HepG2 (cell line): ENCODE results near the gene KCTD1. TPM values are rescaled to one million over a fixed set of nuclear protein-coding genes. Genes with fewer than 3 reads are reported as not detected.

Experiments
- ATAC-seq: fragments of 200-7000 bp; cut with Tn5 transposase; 3 replicates; pipeline ENCODE4 v1.9.1; 2020; ENCODE audit warnings: mild to moderate bottlenecking, moderate library complexity
- BruUV-seq: library from RNA; stranded (reverse); fragments of 400-500 nt; replicated peaks from 2 replicates; lab custom pipeline; 2021; lab: Mats Ljungman, UMichigan
- CTCF ChIA-PET: fragments of 300-600 bp; formaldehyde crosslinking; extraction: SDS; loops from one replicate; lab custom pipeline; 2021; ENCODE audit warnings: low total read pairs, inconsistent platforms, low intra/inter-chr PET ratio; lab: Yijun Ruan, JAX
- POLR2A ChIA-PET: fragments of 350-600 bp; sonication (Branson Sonifier 250); formaldehyde crosslinking; loops from one replicate; lab custom pipeline; 2020; ENCODE audit warnings: antibody characterized with exemption, inconsistent platforms; lab: Yijun Ruan, JAX
- DNase-seq: peaks from one replicate; pipeline ENCODE4 v3.0.0-alpha.2; 2015; ENCODE audit warnings: low spot score
- FAIRE-seq: peaks from 3 replicates; lab custom pipeline; 2011; peaks lifted over from hg19 to GRCh38; lab: Jason Lieb, UNC
- H2AFZ ChIP-seq: one replicate; pipeline ENCODE4 v1.6.1; 2011; ENCODE audit warnings: low read length, inconsistent platforms
- H3K27ac ChIP-seq: fragments of 300-600 bp; 3 replicates; pipeline ENCODE4 v1.8.0; 2011; ENCODE audit warnings: mixed run types, mild to moderate bottlenecking, mixed read lengths, low read length, inconsistent platforms; ENCODE audit not compliant: insufficient read depth; ENCODE audit errors: extremely low read length
- H3K27me3 ChIP-seq, 2 experiments: fragments of 200-600 bp in 1 of 2; 2 replicates in 1 of 2; 3 replicates in 1 of 2; pipeline versions ENCODE4 v1.6.0 to v1.8.0; 2011; ENCODE audit warnings: low read length in 2 of 2, mild to moderate bottlenecking in 2 of 2, moderate library complexity in 2 of 2, inconsistent platforms in 1 of 2; ENCODE audit not compliant: insufficient read depth in 2 of 2, control insufficient read depth in 1 of 2
- H3K36me3 ChIP-seq, 2 experiments: fragments of 200-600 bp in 1 of 2; replicated peaks in 1 of 2; 2 replicates in 1 of 2; 3 replicates in 1 of 2; pipeline versions ENCODE4 v1.5.1 to v1.8.0; 2011; ENCODE audit warnings: low read length in 2 of 2, inconsistent platforms in 1 of 2; ENCODE audit not compliant: insufficient read depth in 2 of 2, control insufficient read depth in 1 of 2
- H3K4me1 ChIP-seq: 2 replicates; pipeline ENCODE4 v1.5.1; 2012; ENCODE audit warnings: low read length, inconsistent platforms; ENCODE audit not compliant: insufficient read depth
- H3K4me2 ChIP-seq: 2 replicates; pipeline ENCODE4 v1.6.0; 2011; ENCODE audit warnings: low read depth, low read length, inconsistent platforms
- H3K4me3 ChIP-seq, 3 experiments: fragments of 200-600 bp in 1 of 3; sonication (generic), shearing (Covaris generic) in 1 of 3; replicated peaks in 1 of 3; 2 replicates each; pipeline ENCODE4 v1.5.1; 2011 to 2016; ENCODE audit warnings: low read length in 3 of 3, inconsistent platforms in 2 of 3, low read depth in 2 of 3, mild to moderate bottlenecking in 2 of 3, control low read depth in 1 of 3, mixed read lengths in 1 of 3; ENCODE audit not compliant: insufficient read depth in 1 of 3
- H3K79me2 ChIP-seq: one replicate; pipeline ENCODE4 v1.6.1; 2011; ENCODE audit warnings: low read length, inconsistent platforms; ENCODE audit not compliant: insufficient read depth
- H3K9ac ChIP-seq: 2 replicates; pipeline ENCODE4 v1.6.0; 2011; ENCODE audit warnings: mild to moderate bottlenecking, low read depth, low read length, inconsistent platforms; ENCODE audit not compliant: insufficient read depth
- H3K9me3 ChIP-seq: 2 replicates; pipeline ENCODE4 v1.5.1; 2012; ENCODE audit warnings: mild to moderate bottlenecking, low read length
- H4K20me1 ChIP-seq: 2 replicates; pipeline ENCODE4 v1.6.0; 2011; ENCODE audit warnings: inconsistent platforms, mild to moderate bottlenecking, low read length, moderate library complexity; ENCODE audit not compliant: insufficient read depth
- ATF1 ChIP-seq: IDR thresholded peaks from 2 replicates; pipeline ENCODE4 v1.6.1; 2016; ENCODE audit warnings: mild to moderate bottlenecking, control low read depth
- CENPT ChIP-seq: sonication (generic); formaldehyde crosslinking; IDR thresholded peaks from 2 replicates; pipeline ENCODE4 v1.8.0; 2022; ENCODE audit warnings: low read depth, mild to moderate bottlenecking, moderate library complexity, missing genetic modification reagents
- HDAC6 ChIP-seq: fragments of 200-600 bp; sonication (generic); IDR thresholded peaks from 2 replicates; pipeline ENCODE4 v1.7.0; 2017; ENCODE audit warnings: mild to moderate bottlenecking, antibody characterized with exemption, low read length, low read depth
- JARID2 ChIP-seq: sonication (generic); formaldehyde crosslinking; IDR thresholded peaks from 2 replicates; pipeline ENCODE4 v1.8.1; 2023; ENCODE audit warnings: missing genetic modification reagents, inconsistent platforms; ENCODE audit not compliant: insufficient replicate concordance
- KDM5A ChIP-seq: fragments of 200-600 bp; sonication (generic); IDR thresholded peaks from 2 replicates; pipeline ENCODE4 v1.7.0; 2018; ENCODE audit warnings: antibody characterized with exemption, mild to moderate bottlenecking, low read length, borderline replicate concordance
- KLF13 ChIP-seq: sonication (generic); formaldehyde crosslinking; IDR thresholded peaks from 2 replicates; pipeline ENCODE4 v1.4.0; 2020; ENCODE audit warnings: mild to moderate bottlenecking, missing genetic modification reagents
- RFX5 ChIP-seq: IDR thresholded peaks from 2 replicates; pipeline ENCODE4 v1.6.1; 2011; ENCODE audit warnings: low read depth, low read length, improper control_type of control experiment
- ZFP36L1 ChIP-seq: sonication (generic); formaldehyde crosslinking; IDR thresholded peaks from 2 replicates; pipeline ENCODE4 v1.8.0; 2022; ENCODE audit warnings: mild to moderate bottlenecking, missing genetic modification reagents, moderate library complexity
- ZNF564 ChIP-seq: sonication (generic); formaldehyde crosslinking; IDR thresholded peaks from 2 replicates; pipeline ENCODE4 v1.8.1; 2023; ENCODE audit warnings: mild to moderate bottlenecking, missing genetic modification reagents
- ZNF775 ChIP-seq: sonication (generic); formaldehyde crosslinking; IDR thresholded peaks from 2 replicates; pipeline ENCODE4 v1.4.0; 2020; ENCODE audit warnings: missing genetic modification reagents, mild to moderate bottlenecking, moderate library complexity, borderline replicate concordance
- WGBS: methylation state at CpG from one replicate; pipeline ENCODE4 v1.1.6; 2017; ENCODE audit warnings: low lambda C conversion rate; 5-methylcytosine and 5-hydroxymethylcytosine counted together
- in situ Hi-C: cut with HindIII; loops from 2 replicates; pipeline ENCODE4 v1.10.0; 2017; ENCODE audit warnings: low pct_unique_long_range_greater_than_20kb; ENCODE audit not compliant: extremely low pct_ligation_motif_present
- intact Hi-C: fragments of 100-400 bp; cut with micrococcal nuclease; formaldehyde crosslinking; loops from one replicate; pipeline ENCODE4 v1.10.0; 2022; ENCODE audit not compliant: unreplicated experiment
- polyA plus RNA-seq, 8 experiments: library from polyadenylated mRNA; depleted of rRNA in 3 of 8; stranded (reverse) in 7 of 8; unstranded in 1 of 8; fragments of >200 nt; fragmentation: Illumina TruSeq in 4 of 8; extraction: Trizol in 4 of 8; gene quantifications; 2 replicates each; pipeline versions ENCODE4 v1.2.1 to v1.2.3, GENCODE V29; 2011 to 2016; ENCODE audit warnings: low read depth in 4 of 8, missing spikeins in 1 of 8, mixed read lengths in 1 of 8; ENCODE audit not compliant: insufficient read depth in 1 of 8
- total RNA-seq, 5 experiments: library from RNA; depleted of rRNA; stranded (reverse); fragments of >200 nt; fragmentation: Illumina TruSeq; extraction: Trizol; gene quantifications; 2 replicates each; pipeline ENCODE4 v1.2.3, GENCODE V29; 2016; ENCODE audit warnings: low read depth in 1 of 5
- TF ChIP-seq, protein P1 (sequence below): sonication (generic); formaldehyde crosslinking; IDR thresholded peaks from 2 replicates; pipeline ENCODE4 v1.5.1; 2020; ENCODE audit warnings: mild to moderate bottlenecking, missing genetic modification reagents, borderline replicate concordance
- TF ChIP-seq, protein P2 (sequence below): sonication (generic); formaldehyde crosslinking; IDR thresholded peaks from 2 replicates; pipeline ENCODE4 v1.4.0; 2020; ENCODE audit warnings: missing genetic modification reagents

Gene KCTD1
- total and polyA plus RNA-seq, 2 of the 13 experiments (the other 11 are each of a cell fraction or from before 2014, with no cell fraction given), result 2.7 to 6.8 TPM

DNA sequence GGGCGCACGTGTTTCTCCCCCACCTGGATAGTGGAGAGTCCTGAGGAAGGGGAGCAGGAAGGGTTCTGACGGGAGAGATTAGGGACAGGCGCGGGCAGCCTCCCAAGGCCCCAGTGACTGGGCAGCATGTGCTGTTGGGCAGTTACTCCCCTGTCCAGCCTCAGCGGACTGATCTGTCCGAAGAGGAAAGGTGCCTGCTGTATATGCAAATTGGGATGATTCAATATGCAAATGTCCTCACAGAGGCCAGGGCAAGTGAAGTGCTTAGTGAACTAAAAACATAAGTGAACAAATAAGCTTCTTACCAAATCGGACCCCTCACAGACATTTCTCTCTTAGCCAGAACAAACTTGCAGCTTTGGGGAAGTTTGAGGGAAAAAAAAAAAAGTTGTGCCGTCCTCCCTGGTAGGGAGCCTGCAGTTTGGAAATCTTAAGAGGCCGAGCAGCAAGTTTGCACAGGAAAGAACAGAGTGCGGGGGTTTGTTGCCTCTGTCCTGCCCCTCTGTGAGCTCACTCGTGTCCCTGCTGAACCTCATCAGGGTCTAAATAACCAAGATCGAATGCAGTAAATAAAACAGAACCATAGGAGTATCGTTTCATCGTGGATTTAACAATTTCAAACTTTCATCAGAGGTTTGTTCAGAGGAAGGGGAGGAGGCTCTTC, 141.4 kb downstream of the KCTD1 start:
- ATAC-seq, result no peak; the same call in 2 of the 3 replicates
- TF ChIP-seq, protein P1, sequence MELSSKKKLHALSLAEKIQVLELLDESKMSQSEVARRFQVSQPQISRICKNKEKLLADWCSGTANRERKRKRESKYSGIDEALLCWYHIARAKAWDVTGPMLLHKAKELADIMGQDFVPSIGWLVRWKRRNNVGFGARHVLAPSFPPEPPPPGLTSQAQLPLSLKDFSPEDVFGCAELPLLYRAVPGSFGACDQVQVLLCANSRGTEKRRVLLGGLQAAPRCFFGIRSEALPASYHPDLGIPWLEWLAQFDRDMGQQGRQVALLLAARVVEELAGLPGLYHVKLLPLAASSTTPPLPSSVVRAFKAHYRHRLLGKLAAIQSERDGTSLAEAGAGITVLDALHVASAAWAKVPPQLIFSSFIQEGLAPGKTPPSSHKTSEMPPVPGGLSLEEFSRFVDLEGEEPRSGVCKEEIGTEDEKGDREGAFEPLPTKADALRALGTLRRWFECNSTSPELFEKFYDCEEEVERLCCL (CRISPR knock-in tag), result no peak
- TF ChIP-seq ZNF775 (CRISPR knock-in tag), result no peak
- BruUV-seq, result no TSS peak
- no peak overlapping the region for H3K4me2 ChIP-seq
- in situ Hi-C loops (loop anchor here (5.0 kb wide), 1 partner anchor 240 kb away; no protein-coding TSS in a partner anchor), intact Hi-C loops (loop anchor here (5.0 kb wide), 1 partner anchor 365 kb away; no protein-coding TSS in a partner anchor)
- FAIRE-seq, result no peak
- DNase-seq, result no peak
- H2AFZ ChIP-seq, result no peak overlapping the region
- no peaks in the 10 kb centered on the region for H3K79me2 ChIP-seq
- H3K27ac ChIP-seq, result no peak overlapping the region
- no peaks in the 10 kb centered on the region for H3K36me3 ChIP-seq
- H3K4me3 ChIP-seq, result no peak overlapping the region
- H4K20me1 ChIP-seq, result no peaks in the 10 kb centered on the region
- 35% methylated on average over 13 of the region's 15 CpGs for WGBS
- ChIA-PET CTCF (no interaction called here), POLR2A (no interaction called here)
- H3K27me3 ChIP-seq, result peaks cover 3 to 38% of the 10 kb centered on the region in 2 experiments; a peak in 3 of 5 replicates
- H3K9ac ChIP-seq, result no peak overlapping the region
- H3K4me1 ChIP-seq, result no peaks in the 10 kb centered on the region
- H3K9me3 ChIP-seq, result no peaks in the 10 kb centered on the region

DNA sequence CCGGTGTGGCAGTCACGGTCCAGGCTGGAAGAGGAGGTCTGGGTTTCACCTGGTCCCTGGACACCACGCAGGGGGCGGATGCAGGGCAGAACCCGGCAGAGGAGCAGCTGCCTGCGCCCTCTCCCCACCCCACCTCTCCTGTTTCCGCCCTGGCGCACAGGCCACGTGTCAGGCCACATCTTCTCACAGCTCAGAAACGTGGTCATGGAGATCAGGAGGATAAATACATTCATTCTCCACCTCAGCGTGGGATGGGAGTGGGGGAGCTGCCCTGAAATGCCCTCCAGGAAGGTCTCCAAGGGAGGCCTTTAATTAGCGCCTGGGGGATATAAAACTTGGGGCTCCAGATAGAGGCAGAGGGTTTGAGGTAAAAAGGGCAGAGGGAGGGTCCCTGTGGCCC, 142.0 kb downstream of the KCTD1 start:
- Histone ChIP-seq H3K27me3 (peaks cover 3 to 38% of the 10 kb centered on the region in 2 experiments; a peak in 3 of 5 replicates), H3K36me3 (no peaks in the 10 kb centered on the region), H3K9ac (no peak overlapping the region), H3K4me1 (no peaks in the 10 kb centered on the region), H3K4me2 (no peak overlapping the region), H4K20me1 (no peaks in the 10 kb centered on the region), H2AFZ (no peak overlapping the region), H3K79me2 (no peaks in the 10 kb centered on the region), H3K4me3 (no peak overlapping the region), H3K27ac (no peak overlapping the region), H3K9me3 (no peaks in the 10 kb centered on the region)
- DNase-seq, result no peak
- 36% methylated on average over 6 of the region's 12 CpGs for WGBS
- intact Hi-C loops, result loop anchor here (5.0 kb wide), 1 partner anchor 366 kb away; no protein-coding TSS in a partner anchor
- ChIA-PET POLR2A (no interaction called here), CTCF (interaction anchor here (1.8 kb wide), 1 partner anchor 243 kb away, joined by 12 read pairs; no protein-coding TSS in a partner anchor)
- in situ Hi-C loops, result loop anchor here (5.0 kb wide), 1 partner anchor 241 kb away; no protein-coding TSS in a partner anchor
- no peak for FAIRE-seq
- BruUV-seq, result no TSS peak
- ATAC-seq, result peak; percentile 36; the same call in 2 of the 3 replicates
- TF ChIP-seq ZNF564 (CRISPR knock-in tag) (no peak), RFX5 (no peak), ZFP36L1 (CRISPR knock-in tag) (no peak), KDM5A (no peak), KLF13 (no peak), ATF1 (CRISPR knock-in tag) (no peak), HDAC6 (no peak), JARID2 (no peak), CENPT (CRISPR knock-in tag) (no peak)
- TF ChIP-seq, protein P2, sequence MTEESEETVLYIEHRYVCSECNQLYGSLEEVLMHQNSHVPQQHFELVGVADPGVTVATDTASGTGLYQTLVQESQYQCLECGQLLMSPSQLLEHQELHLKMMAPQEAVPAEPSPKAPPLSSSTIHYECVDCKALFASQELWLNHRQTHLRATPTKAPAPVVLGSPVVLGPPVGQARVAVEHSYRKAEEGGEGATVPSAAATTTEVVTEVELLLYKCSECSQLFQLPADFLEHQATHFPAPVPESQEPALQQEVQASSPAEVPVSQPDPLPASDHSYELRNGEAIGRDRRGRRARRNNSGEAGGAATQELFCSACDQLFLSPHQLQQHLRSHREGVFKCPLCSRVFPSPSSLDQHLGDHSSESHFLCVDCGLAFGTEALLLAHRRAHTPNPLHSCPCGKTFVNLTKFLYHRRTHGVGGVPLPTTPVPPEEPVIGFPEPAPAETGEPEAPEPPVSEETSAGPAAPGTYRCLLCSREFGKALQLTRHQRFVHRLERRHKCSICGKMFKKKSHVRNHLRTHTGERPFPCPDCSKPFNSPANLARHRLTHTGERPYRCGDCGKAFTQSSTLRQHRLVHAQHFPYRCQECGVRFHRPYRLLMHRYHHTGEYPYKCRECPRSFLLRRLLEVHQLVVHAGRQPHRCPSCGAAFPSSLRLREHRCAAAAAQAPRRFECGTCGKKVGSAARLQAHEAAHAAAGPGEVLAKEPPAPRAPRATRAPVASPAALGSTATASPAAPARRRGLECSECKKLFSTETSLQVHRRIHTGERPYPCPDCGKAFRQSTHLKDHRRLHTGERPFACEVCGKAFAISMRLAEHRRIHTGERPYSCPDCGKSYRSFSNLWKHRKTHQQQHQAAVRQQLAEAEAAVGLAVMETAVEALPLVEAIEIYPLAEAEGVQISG (CRISPR knock-in tag), result no peak
